Activated CD8-positive, alpha-beta T cell treated with anti-CD3 and anti-CD28 coated beads, Interleukin-2, amount 10 ng/mL, durations not matched to agents 7 days and 5 days (primary cell): ENCODE data around the gene FGD6. TPM values are rescaled to one million over a fixed set of nuclear protein-coding genes. Genes with fewer than 3 reads are reported as not detected.
"Not testable (repeated sequence)": the region's sequence is repeated elsewhere in the genome, so short reads cannot be mapped to it uniquely, and the experiment has no call there.

Experiments
- ATAC-seq: fragments of 150-1000 bp; cut with Tn5 transposase; one replicate; pipeline ENCODE4 v1.10.0; 2021; ENCODE audit warnings: moderate library complexity
- CTCF ChIA-PET: fragments of 350-600 bp; sonication (Branson Sonifier 250); formaldehyde crosslinking; loops from one replicate; lab custom pipeline; 2021; ENCODE audit warnings: antibody characterized with exemption; lab: Charles Lee
- POLR2A ChIA-PET: fragments of 350-600 bp; sonication (Branson Sonifier 250); formaldehyde crosslinking; loops from one replicate; lab custom pipeline; 2021; ENCODE audit warnings: antibody characterized with exemption; lab: Charles Lee
- DNase-seq: peaks from one replicate; pipeline ENCODE4 v3.0.0-alpha.2; 2020
- H3K27ac Mint-ChIP-seq: one replicate; pipeline ENCODE4 v1.8.0; 2021; ENCODE audit warnings: mild to moderate bottlenecking, mixed read lengths
- H3K27me3 Mint-ChIP-seq: one replicate; pipeline ENCODE4 v1.8.0; 2021; ENCODE audit warnings: low read depth, mixed read lengths
- H3K36me3 Mint-ChIP-seq: one replicate; pipeline ENCODE4 v1.8.0; 2021; ENCODE audit warnings: low read depth, mixed read lengths
- H3K4me1 Mint-ChIP-seq: one replicate; pipeline ENCODE4 v1.8.0; 2021; ENCODE audit warnings: low read depth, mixed read lengths
- H3K4me3 Mint-ChIP-seq: one replicate; pipeline ENCODE4 v1.8.0; 2021; ENCODE audit warnings: mild to moderate bottlenecking, mixed read lengths
- H3K9me3 Mint-ChIP-seq: one replicate; pipeline ENCODE4 v1.8.0; 2022; ENCODE audit warnings: mixed read lengths; ENCODE audit not compliant: insufficient read depth
- total RNA-seq, 2 experiments: library from RNA; stranded (reverse); gene quantifications; one replicate each; pipeline ENCODE4 v1.2.3, GENCODE V29; 2021

Gene FGD6
- total RNA-seq, 2 experiments from 2014 or later, result 0.50 to 0.70 TPM

GRCh38 chr12:95096378-95096777 lies 120.9 kb downstream of the FGD6 start:
- DNase-seq, result no peak
- Mint-ChIP-seq H3K4me1 (no peaks in the 10 kb centered on the region), H3K27me3 (peaks cover 10% of the 10 kb centered on the region), H3K36me3 (no peaks in the 10 kb centered on the region), H3K27ac (no peak overlapping the region), H3K4me3 (no peak overlapping the region), H3K9me3 (no peaks in the 10 kb centered on the region)
- ChIA-PET POLR2A (no interaction called here), CTCF (no interaction called here)
- ATAC-seq, result no peak

- H3K4me1 Mint-ChIP-seq, DNase-seq, H3K36me3 Mint-ChIP-seq, H3K9me3 Mint-ChIP-seq, H3K4me3 Mint-ChIP-seq, H3K27ac Mint-ChIP-seq, CTCF ChIA-PET, ATAC-seq, POLR2A ChIA-PET, H3K27me3 Mint-ChIP-seq: not testable (repeated sequence)
Measured at GRCh38 chr12:95095866-95096265, 121.4 kb downstream of the FGD6 start.

GRCh38 chr12:95089462-95089861 lies 127.8 kb downstream of the FGD6 start:
- no peaks in the 10 kb centered on the region for H3K36me3 Mint-ChIP-seq
- no peaks in the 10 kb centered on the region for H3K4me1 Mint-ChIP-seq
- H3K4me3 Mint-ChIP-seq, result no peak overlapping the region
- no peak for DNase-seq
- POLR2A ChIA-PET, result no interaction called here
- H3K27me3 Mint-ChIP-seq, result peaks cover 2% of the 10 kb centered on the region
- ATAC-seq, result no peak
- no peak overlapping the region for H3K27ac Mint-ChIP-seq
- CTCF ChIA-PET, result no interaction called here
- H3K9me3 Mint-ChIP-seq, result no peaks in the 10 kb centered on the region

- Mint-ChIP-seq H3K27ac (no peak overlapping the region), H3K9me3 (no peaks in the 10 kb centered on the region), H3K27me3 (peaks cover 5% of the 10 kb centered on the region), H3K4me1 (no peaks in the 10 kb centered on the region), H3K4me3 (no peak overlapping the region), H3K36me3 (no peaks in the 10 kb centered on the region)
- ATAC-seq (no peak), DNase-seq (no peak)
- CTCF ChIA-PET, result no interaction called here
- POLR2A ChIA-PET, result no interaction called here
Measured at GRCh38 chr12:95088379-95088778, 128.9 kb downstream of the FGD6 start.

GRCh38 chr12:95085612-95086011 lies 131.7 kb downstream of the FGD6 start:
- H3K27me3 Mint-ChIP-seq, result peaks cover 5% of the 10 kb centered on the region
- no peak for DNase-seq
- H3K9me3 Mint-ChIP-seq, result no peaks in the 10 kb centered on the region
- H3K36me3 Mint-ChIP-seq, result no peaks in the 10 kb centered on the region
- H3K27ac Mint-ChIP-seq, result no peak overlapping the region
- no peak overlapping the region for H3K4me3 Mint-ChIP-seq
- H3K4me1 Mint-ChIP-seq, result no peaks in the 10 kb centered on the region
- ChIA-PET CTCF (interaction anchor here (2.4 kb wide), 1 partner anchor 12 kb away, joined by 14 read pairs; the partner anchor contains the start of gene NR2C1), POLR2A (no interaction called here)
- no peak for ATAC-seq

GRCh38 chr12:95083938-95084337 lies 133.3 kb downstream of the FGD6 start:
- no peaks in the 10 kb centered on the region for H3K4me1 Mint-ChIP-seq
- ChIA-PET POLR2A (no interaction called here), CTCF (interaction anchor here (2.4 kb wide), 1 partner anchor 11 kb away, joined by 14 read pairs; the partner anchor contains the start of gene NR2C1)
- H3K36me3 Mint-ChIP-seq, result no peaks in the 10 kb centered on the region
- ATAC-seq (no peak), DNase-seq (no peak)
- no peaks in the 10 kb centered on the region for H3K9me3 Mint-ChIP-seq
- H3K4me3 Mint-ChIP-seq, result no peak overlapping the region
- H3K27me3 Mint-ChIP-seq, result peaks cover 5% of the 10 kb centered on the region
- no peak overlapping the region for H3K27ac Mint-ChIP-seq

GRCh38 chr12:95083471-95083870 lies 133.8 kb downstream of the FGD6 start:
- H3K4me3 Mint-ChIP-seq, result no peak overlapping the region
- ATAC-seq (no peak), DNase-seq (no peak)
- no peaks in the 10 kb centered on the region for H3K36me3 Mint-ChIP-seq
- no peaks in the 10 kb centered on the region for H3K4me1 Mint-ChIP-seq
- POLR2A ChIA-PET, result interaction anchor here (0.6 kb wide), 1 partner anchor 79 kb away, joined by 8 read pairs; no protein-coding TSS in a partner anchor
- H3K27me3 Mint-ChIP-seq, result peaks cover 6% of the 10 kb centered on the region
- CTCF ChIA-PET, result interaction anchor here (2.4 kb wide), 1 partner anchor 10 kb away, joined by 14 read pairs; the partner anchor contains the start of gene NR2C1
- H3K27ac Mint-ChIP-seq, result no peak overlapping the region
- no peaks in the 10 kb centered on the region for H3K9me3 Mint-ChIP-seq

GRCh38 chr12:95077341-95077740 lies 139.9 kb downstream of the FGD6 start:
- POLR2A ChIA-PET, result no interaction called here

GRCh38 chr12:95074766-95075165 lies 142.5 kb downstream of the FGD6 start:
- Mint-ChIP-seq H3K9me3 (no peaks in the 10 kb centered on the region), H3K27me3 (peaks cover 6% of the 10 kb centered on the region), H3K4me1 (peaks cover 16% of the 10 kb centered on the region), H3K27ac (no peak overlapping the region), H3K4me3 (no peak overlapping the region), H3K36me3 (peaks cover 5% of the 10 kb centered on the region)
- DNase-seq (no peak), ATAC-seq (no peak)
- ChIA-PET POLR2A (no interaction called here), CTCF (no interaction called here)

More at GRCh38 chr12:95077341-95077740, 139.9 kb downstream of the FGD6 start:
- ATAC-seq, result no peak
- CTCF ChIA-PET, result no interaction called here
- Mint-ChIP-seq H3K4me3 (no peak overlapping the region), H3K27ac (no peak overlapping the region), H3K4me1 (peaks cover 9% of the 10 kb centered on the region), H3K36me3 (peaks cover 3% of the 10 kb centered on the region), H3K9me3 (no peaks in the 10 kb centered on the region), H3K27me3 (peaks cover 6% of the 10 kb centered on the region)
- no peak for DNase-seq

GRCh38 chr12:95073698-95074520 lies 143.4 kb downstream of the FGD6 start:
- DNase-seq (no peak), ATAC-seq (no peak)
- ChIA-PET POLR2A (interaction anchor here (0.8 to 3.1 kb wide), 3 partner anchors 8 to 85 kb away, joined by 3 to 17 read pairs (median 6); partner anchors contain the start of gene NDUFA12), CTCF (interaction anchor here (0.7 to 2.0 kb wide), 19 partner anchors 8 to 465 kb away, joined by 3 to 14 read pairs (median 4); partner anchors contain the start of genes METAP2 and NDUFA12)
- Mint-ChIP-seq H3K4me1 (peaks cover 16% of the 10 kb centered on the region), H3K27me3 (peaks cover 6% of the 10 kb centered on the region), H3K27ac (peak overlapping the region; percentile 93), H3K9me3 (no peaks in the 10 kb centered on the region), H3K36me3 (peaks cover 5% of the 10 kb centered on the region), H3K4me3 (peak overlapping the region; percentile 79)

GRCh38 chr12:95072900-95073697 lies 144.2 kb downstream of the FGD6 start, which contains the start of gene NR2C1:
Gene NR2C1, minus strand, starts transcription at chr12:95073618. Its CDS starts 6,234 bp downstream, at chr12:95067384.
- peak within 1 kb of the TSS; percentile 79 for H3K4me3 Mint-ChIP-seq
- H3K4me1 Mint-ChIP-seq, result peaks cover 16% of the 10 kb centered on the region
- ChIA-PET CTCF (interaction anchor here (0.7 to 2.0 kb wide), 22 partner anchors 8 to 466 kb away, joined by 3 to 14 read pairs (median 4); partner anchors contain the start of genes FGD6, METAP2, NDUFA12 and VEZT), POLR2A (interaction anchor here (0.8 to 3.1 kb wide), 5 partner anchors 9 to 405 kb away, joined by 3 to 17 read pairs (median 4); partner anchors contain the start of genes FGD6, NDUFA12 and VEZT)
- H3K27ac Mint-ChIP-seq, result peak within 1 kb of the TSS; percentile 93
- DNase-seq (peak; percentile 96), ATAC-seq (peak; percentile 97)
- no peaks in the 10 kb centered on the region for H3K9me3 Mint-ChIP-seq
- H3K27me3 Mint-ChIP-seq, result peaks cover 4% of the 10 kb centered on the region
- peaks cover 7% of the 10 kb centered on the region for H3K36me3 Mint-ChIP-seq
